GM18499 (cell line): ENCODE data around the gene GRIN3B.

Experiments
- ATAC-seq: cut with Tn5 transposase; IDR thresholded peaks from one replicate; pipeline ENCODE4 v1.9.1; 2021; ENCODE audit warnings: moderate number of reproducible peaks; ENCODE audit not compliant: insufficient read depth, unreplicated experiment

The GRIN3B gene

GRCh38 chr19:964761-965694 is 35.2 kb upstream of the GRIN3B start:
- ATAC-seq: no peak

DNA sequence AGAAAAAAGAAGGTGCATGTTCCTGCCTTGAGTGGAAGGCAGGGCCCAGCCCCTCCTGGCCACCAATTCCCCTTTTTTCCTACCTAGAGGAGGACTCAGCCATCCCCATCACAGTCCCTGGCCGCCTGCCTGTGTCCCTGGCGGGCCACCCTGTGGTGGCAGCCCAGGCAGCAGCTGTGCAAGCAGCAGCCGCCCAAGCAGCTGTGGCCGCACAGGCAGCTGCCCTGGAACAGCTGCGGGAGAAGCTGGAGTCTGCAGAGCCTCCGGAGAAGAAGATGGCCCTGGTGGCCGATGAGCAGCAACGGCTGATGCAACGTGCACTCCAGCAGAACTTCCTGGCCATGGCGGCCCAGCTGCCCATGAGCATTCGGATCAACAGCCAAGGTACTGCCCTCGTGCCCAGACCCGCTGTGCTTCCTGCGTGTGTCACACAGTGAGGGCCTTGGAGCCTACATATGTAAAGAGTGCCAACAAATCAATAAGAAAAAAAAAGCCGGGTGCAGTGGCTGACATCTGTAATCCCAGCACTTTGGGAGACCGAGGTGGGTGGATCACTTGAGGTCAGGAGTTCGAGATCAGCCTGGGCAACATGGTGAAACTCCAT is 33.6 kb upstream of the GRIN3B start:
- no peak for ATAC-seq

DNA sequence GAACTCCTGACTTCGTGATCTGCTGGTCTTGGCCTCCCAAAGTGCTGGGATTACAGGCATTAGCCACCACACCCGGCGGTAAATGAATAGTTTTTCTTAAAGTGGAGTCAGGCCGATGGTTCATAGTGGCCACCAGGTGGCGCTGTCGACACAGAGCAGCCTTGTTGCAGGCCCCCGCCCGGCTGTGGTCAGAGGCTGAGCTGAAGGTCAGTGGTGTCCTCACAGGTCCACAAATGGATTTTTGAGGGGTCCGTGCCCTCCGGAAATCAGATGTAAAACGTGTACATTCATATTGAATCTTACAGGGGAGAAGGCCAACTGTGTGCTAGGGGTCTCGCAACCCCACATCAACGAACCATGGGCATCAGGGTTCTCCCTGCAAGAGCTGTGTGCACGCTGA is 29.5 kb upstream of the GRIN3B start:
- ATAC-seq: no peak

- ATAC-seq: no peak
Measured at GRCh38 chr19:971795-972194, 28.4 kb upstream of the GRIN3B start.

DNA sequence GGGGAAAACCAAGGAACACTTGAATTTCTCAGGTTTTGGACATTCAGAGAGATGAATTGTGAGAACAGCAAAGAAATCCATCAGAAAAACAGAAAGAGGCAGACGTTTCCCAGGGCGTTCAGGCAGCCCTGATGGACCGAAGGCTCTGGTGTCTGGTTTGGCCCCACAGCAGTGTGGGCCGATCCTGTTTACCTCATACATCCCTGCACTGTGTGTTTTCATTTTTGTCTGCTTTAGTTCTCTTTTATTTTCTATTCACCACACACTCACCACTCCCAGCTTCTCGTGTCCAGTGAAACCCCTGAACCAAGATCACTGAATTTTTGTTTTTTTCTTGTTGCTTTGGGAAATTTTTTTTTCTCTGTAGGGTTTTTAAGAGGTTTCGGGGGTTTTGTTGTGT is 27.9 kb upstream of the GRIN3B start:
- ATAC-seq: no peak

GRCh38 chr19:973726-974563 is 26.3 kb upstream of the GRIN3B start:
- ATAC-seq: no peak

DNA sequence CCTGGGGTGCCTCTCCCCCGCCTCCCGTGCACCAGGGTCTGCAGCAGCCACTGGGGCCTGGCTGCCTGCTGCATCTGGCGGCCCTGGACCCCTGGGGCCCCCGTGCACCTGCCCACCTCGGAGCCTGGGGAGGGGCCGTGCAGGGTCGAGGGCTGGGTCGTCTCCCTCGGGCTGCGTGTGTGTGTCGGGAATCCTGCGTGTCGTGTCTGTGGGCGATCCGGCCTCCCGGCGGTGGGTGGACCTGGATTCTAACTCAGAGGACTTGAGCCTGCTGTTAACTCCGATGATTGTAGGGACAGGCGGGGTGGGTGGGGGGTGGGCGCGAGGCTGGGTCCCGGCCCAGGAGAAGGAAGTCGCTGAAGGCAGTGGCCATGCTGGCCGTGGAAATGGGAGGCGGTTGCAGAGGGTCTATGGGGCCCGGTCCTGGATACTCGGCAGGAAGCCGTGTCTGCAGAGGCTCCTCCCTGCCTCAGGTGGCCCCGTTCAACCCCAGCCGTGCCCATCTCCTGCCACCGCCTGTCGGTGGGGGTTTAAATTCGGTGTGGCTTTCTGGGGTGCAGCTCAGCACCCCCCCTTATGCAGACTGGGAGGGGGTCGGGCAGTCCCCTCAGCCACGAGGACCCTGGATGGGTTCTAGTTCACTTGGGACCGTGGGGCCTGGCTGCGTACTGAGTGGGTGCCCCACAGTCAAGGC is 25.5 kb upstream of the GRIN3B start:
- no peak for ATAC-seq

- no peak for ATAC-seq
Measured at GRCh38 chr19:976476-976875, 23.7 kb upstream of the GRIN3B start.

DNA sequence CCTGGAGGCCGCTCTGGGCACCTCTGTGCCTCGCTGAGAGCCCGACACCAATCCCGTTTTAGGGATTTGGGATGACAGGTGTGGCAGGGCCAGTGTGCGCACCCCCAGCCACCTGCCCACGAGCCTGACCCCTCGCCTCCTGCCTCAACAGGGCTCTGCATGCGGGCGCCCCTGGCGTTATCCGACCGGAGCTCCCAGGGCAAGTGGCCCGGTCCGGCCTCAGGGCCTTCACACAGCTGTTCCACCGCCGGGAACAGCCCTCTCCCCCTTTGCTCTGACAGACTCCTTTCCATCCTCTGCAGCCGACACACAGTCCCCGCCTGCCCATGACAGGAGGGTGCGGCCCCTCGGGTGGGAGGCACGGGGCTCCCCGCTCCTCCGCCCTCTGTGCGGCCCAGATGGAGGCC is 23.2 kb upstream of the GRIN3B start:
- ATAC-seq: no peak

DNA sequence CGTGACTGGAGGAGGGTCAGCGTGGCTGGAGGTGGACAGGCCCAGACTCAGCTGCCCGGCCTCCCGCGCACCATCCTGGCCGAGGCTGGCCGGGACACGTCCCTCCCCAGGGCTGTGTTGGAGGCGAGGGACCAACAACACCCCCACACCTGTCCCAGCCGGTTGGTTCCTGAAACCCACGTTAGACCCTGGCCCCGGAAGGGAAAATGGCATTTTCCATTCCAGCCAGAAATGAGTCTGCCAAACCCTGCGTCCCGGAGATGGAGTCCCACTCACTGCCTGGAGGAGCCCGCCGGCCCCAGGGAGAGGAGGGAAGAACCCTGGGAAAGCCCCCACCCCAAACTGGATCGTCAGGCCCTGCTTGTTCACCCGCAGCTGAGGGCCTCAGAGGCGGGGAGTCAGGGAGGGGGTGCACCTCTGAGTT is 20.9 kb upstream of the GRIN3B start:
- ATAC-seq: no peak

GRCh38 chr19:980133-980998 is 19.9 kb upstream of the GRIN3B start:
- no peak for ATAC-seq

- no peak for ATAC-seq
Measured at GRCh38 chr19:982567-983170, 17.6 kb upstream of the GRIN3B start.

DNA sequence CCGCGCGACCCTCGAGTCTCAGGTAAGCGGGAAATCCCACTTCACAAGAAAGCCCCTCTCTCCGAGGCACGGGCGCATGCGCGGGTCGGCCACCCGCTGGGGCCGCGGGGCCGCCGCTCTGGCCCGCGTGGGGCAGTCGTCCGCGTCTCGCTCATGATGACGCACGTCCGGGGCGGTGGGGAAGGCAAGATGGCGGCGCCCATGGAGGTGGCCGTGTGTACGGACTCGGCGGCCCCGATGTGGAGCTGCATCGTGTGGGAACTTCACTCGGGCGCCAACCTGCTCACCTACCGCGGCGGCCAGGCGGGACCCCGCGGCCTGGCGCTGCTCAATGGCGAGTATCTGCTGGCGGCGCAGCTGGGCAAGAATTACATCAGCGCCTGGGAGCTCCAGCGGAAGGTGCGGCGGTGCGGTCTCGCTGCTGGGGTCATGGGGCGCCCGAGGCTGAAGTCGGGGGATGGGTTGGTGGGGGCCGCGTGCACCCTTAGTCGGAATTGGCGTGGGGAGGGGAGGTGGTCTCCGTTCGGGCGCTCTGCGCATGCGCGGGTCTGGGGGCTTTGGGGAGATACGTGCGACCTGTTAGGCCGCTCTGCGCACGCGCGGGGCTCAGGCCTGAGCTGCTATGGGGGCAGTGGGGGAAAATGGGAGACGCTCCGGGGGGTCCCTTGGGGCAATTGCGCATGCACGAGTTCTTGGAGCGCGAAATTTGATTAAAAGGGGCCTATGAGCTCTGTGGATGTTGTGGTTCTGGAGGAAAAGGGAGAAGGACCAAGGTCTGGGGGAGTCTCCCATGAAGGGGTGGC is 15.9 kb upstream of the GRIN3B start, which contains the start of gene WDR18:
Gene WDR18 (plus strand): TSS at position 181 of the 803 bp plus-strand sequence. CDS start 9 bp downstream, at position 190.
- ATAC-seq: no peak

DNA sequence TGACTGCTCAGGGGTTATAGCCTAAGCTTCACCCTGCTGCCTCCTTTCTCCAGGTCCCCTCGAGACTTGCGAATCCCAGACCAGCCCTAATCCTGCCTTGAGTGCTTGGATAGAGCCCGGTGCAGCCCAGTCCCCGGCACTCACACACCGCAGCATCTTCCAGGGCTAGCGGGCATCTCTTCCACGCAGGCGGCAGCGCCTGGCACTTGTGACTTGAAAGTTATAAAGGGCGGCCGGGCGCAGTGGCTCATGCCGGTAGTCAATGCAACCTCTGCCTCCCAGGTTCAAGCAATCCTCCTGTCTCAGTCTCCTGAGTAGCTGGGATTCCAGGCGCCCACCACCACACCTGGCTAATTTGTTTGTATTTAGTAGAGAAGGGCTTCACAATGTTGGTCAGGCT is 14.1 kb upstream of the GRIN3B start:
- no peak for ATAC-seq

DNA sequence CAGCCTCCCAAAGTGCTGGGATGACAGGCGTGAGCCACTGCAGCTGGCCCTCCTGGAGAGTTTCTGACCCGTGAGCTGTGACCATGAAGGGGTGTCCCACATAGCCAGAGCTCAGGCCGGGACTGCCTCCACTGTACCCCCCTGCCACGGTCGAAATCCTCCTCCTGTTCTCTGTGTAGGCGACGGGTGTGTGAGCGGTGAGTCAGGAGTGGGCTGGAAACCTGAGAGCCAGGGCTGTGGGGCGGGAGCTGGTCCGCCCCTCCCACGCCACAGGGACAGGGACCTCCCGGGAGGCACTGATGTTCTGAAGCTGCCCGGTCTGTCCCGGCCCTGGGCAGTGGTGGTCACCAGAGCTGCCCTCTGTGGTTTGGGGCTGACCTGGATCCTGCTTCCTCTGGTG is 12.1 kb upstream of the GRIN3B start:
- no peak for ATAC-seq

- no peak for ATAC-seq
Measured at GRCh38 chr19:988510-988909, 11.7 kb upstream of the GRIN3B start.

- no peak for ATAC-seq
Measured at GRCh38 chr19:989381-990081, 10.7 kb upstream of the GRIN3B start.
